ENCODE data around the gene ACTR3C. TPM values are rescaled to one million over a fixed set of nuclear protein-coding genes. Genes with fewer than 3 reads are reported as not detected.

Gene ACTR3C
- total RNA-seq, 2 experiments from 2014 or later, result not detected

- BruUV-seq (replicated peaks), result no TSS peak
- TF ChIP-seq CTCF (conservative IDR thresholded peaks at IDR 0.05; ENCODE audit: low read length), result no peak
- DNase-seq (ENCODE audit: low spot score), result no peak
- no peaks in the 10 kb centered on the region for H3K9me2 ChIP-seq (ENCODE audit: insufficient read depth, low read length)
- ChIA-PET POLR2A (no interaction called here), CTCF (ENCODE audit: unreplicated experiment) (no interaction called here)
- H3K4me3 ChIP-seq (ENCODE audit: low read depth, low read length, poor library complexity, severe bottlenecking), result no peak overlapping the region
- no peaks in the 10 kb centered on the region for H4K20me1 ChIP-seq (ENCODE audit: insufficient read depth, low read length)
- no peaks in the 10 kb centered on the region for H3K9me3 ChIP-seq (ENCODE audit: low read length)
- H2AFZ ChIP-seq (ENCODE audit: low read length), result no peak overlapping the region
- H3K79me2 ChIP-seq (ENCODE audit: insufficient read depth, low read depth, low read length), result no peaks in the 10 kb centered on the region
- H3K4me2 ChIP-seq (ENCODE audit: low read length), result no peak overlapping the region
- H3K4me1 ChIP-seq (ENCODE audit: insufficient read depth, low read length, poor library complexity, severe bottlenecking), result no peaks in the 10 kb centered on the region
- intact Hi-C loops (cut with micrococcal nuclease; ENCODE audit: unreplicated experiment), result no loop called here
- H3K27ac ChIP-seq (ENCODE audit: low read depth, low read length, poor library complexity, severe bottlenecking), result no peak overlapping the region
- no peaks in the 10 kb centered on the region for H3K36me3 ChIP-seq (ENCODE audit: insufficient read depth, low read length)
These were observed 10.3 kb upstream of the ACTR3C start for GRCh38 chr7:150333659-150334058.

- POLR2A ChIA-PET, result no interaction called here
- Histone ChIP-seq H3K9me3 (ENCODE audit: low read length) (no peaks in the 10 kb centered on the region), H3K4me2 (ENCODE audit: low read length) (no peak overlapping the region), H3K9me2 (ENCODE audit: insufficient read depth, low read length) (no peaks in the 10 kb centered on the region), H2AFZ (ENCODE audit: low read length) (no peak overlapping the region), H4K20me1 (ENCODE audit: insufficient read depth, low read length) (no peaks in the 10 kb centered on the region), H3K27ac (ENCODE audit: low read depth, low read length, poor library complexity, severe bottlenecking) (no peak overlapping the region), H3K4me3 (ENCODE audit: low read depth, low read length, poor library complexity, severe bottlenecking) (no peak overlapping the region), H3K36me3 (ENCODE audit: insufficient read depth, low read length) (no peaks in the 10 kb centered on the region), H3K4me1 (ENCODE audit: insufficient read depth, low read length, poor library complexity, severe bottlenecking) (no peaks in the 10 kb centered on the region), H3K79me2 (ENCODE audit: insufficient read depth, low read depth, low read length) (no peaks in the 10 kb centered on the region)
- no TSS peak for BruUV-seq (replicated peaks)
- TF ChIP-seq EZH2phosphoT487 (IDR thresholded peaks at IDR 0.05; ENCODE audit: borderline replicate concordance, low read depth, low read length) (no peak), CTCF (conservative IDR thresholded peaks at IDR 0.05; ENCODE audit: low read length) (no peak)
- intact Hi-C loops (cut with micrococcal nuclease; ENCODE audit: unreplicated experiment), result no loop called here
- no peak for DNase-seq (ENCODE audit: low spot score)
- CTCF ChIA-PET (ENCODE audit: unreplicated experiment), result no interaction called here
These were observed 9.7 kb upstream of the ACTR3C start for GRCh38 chr7:150332852-150333635.

- CTCF ChIA-PET (ENCODE audit: unreplicated experiment), result no interaction called here
- H2AFZ ChIP-seq (ENCODE audit: low read length), result no peak overlapping the region
- POLR2A ChIA-PET, result interaction anchor here (0.6 kb wide), 1 partner anchor 441 kb away, joined by 6 read pairs; no protein-coding TSS in a partner anchor
These were observed 7.0 kb upstream of the ACTR3C start for GRCh38 chr7:150330211-150330885.

More at GRCh38 chr7:150330211-150330885, 7.0 kb upstream of the ACTR3C start:
- Histone ChIP-seq H3K4me2 (ENCODE audit: low read length) (no peak overlapping the region), H3K79me2 (ENCODE audit: insufficient read depth, low read depth, low read length) (no peaks in the 10 kb centered on the region), H3K27ac (ENCODE audit: low read depth, low read length, poor library complexity, severe bottlenecking) (no peak overlapping the region), H3K4me1 (ENCODE audit: insufficient read depth, low read length, poor library complexity, severe bottlenecking) (no peaks in the 10 kb centered on the region), H3K9me3 (ENCODE audit: low read length) (no peaks in the 10 kb centered on the region), H3K9me2 (ENCODE audit: insufficient read depth, low read length) (no peaks in the 10 kb centered on the region), H3K36me3 (ENCODE audit: insufficient read depth, low read length) (no peaks in the 10 kb centered on the region), H3K4me3 (ENCODE audit: low read depth, low read length, poor library complexity, severe bottlenecking) (no peak overlapping the region), H4K20me1 (ENCODE audit: insufficient read depth, low read length) (no peaks in the 10 kb centered on the region)
- BruUV-seq (replicated peaks), result no TSS peak
- no peak for DNase-seq (ENCODE audit: low spot score)
- no peak for TF ChIP-seq CTCF (conservative IDR thresholded peaks at IDR 0.05; ENCODE audit: low read length)
- intact Hi-C loops (cut with micrococcal nuclease; ENCODE audit: unreplicated experiment), result no loop called here
